K562 (cell line): ENCODE measurements around the gene KSR2.

Source experiments
- EZH2 ChIP-seq: IDR thresholded peaks from 2 replicates; pipeline ENCODE4 v1.6.1; 2012; ENCODE audit warnings: low read depth, mild to moderate bottlenecking, inconsistent platforms, low read length, borderline replicate concordance
- NELFE ChIP-seq: IDR thresholded peaks from 2 replicates; pipeline ENCODE4 v1.6.1; 2011; ENCODE audit warnings: mild to moderate bottlenecking; ENCODE audit not compliant: insufficient read depth, insufficient read length
- RBM22 ChIP-seq: fragments of 200-400 bp; formaldehyde crosslinking; IDR thresholded peaks from 2 replicates; pipeline ENCODE4 v1.6.1; 2018; ENCODE audit warnings: low read length, low read depth; ENCODE audit not compliant: poor library complexity, severe bottlenecking
- RFX5 ChIP-seq: IDR thresholded peaks from 2 replicates; pipeline ENCODE4 v1.6.1; 2011; ENCODE audit warnings: low read depth, mild to moderate bottlenecking, improper control_type of control experiment, low read length
- ZNF274 ChIP-seq: IDR thresholded peaks from 2 replicates; pipeline ENCODE4 v1.6.1; 2011; ENCODE audit warnings: low read depth, mild to moderate bottlenecking, low read length, moderate library complexity, borderline replicate concordance
- TF ChIP-seq, protein P1 (sequence below): fragments of 150-350 bp; conservative IDR thresholded peaks from 2 replicates; pipeline ENCODE4 v1.6.1; 2014; ENCODE audit warnings: low read length
- TF ChIP-seq, protein P2 (sequence below): fragments of 250-450 bp; sonication (Bioruptor Pico); IDR thresholded peaks from 2 replicates; pipeline ENCODE4 v1.8.0; 2022; ENCODE audit warnings: moderate library complexity, mild to moderate bottlenecking, inconsistent platforms

DNA sequence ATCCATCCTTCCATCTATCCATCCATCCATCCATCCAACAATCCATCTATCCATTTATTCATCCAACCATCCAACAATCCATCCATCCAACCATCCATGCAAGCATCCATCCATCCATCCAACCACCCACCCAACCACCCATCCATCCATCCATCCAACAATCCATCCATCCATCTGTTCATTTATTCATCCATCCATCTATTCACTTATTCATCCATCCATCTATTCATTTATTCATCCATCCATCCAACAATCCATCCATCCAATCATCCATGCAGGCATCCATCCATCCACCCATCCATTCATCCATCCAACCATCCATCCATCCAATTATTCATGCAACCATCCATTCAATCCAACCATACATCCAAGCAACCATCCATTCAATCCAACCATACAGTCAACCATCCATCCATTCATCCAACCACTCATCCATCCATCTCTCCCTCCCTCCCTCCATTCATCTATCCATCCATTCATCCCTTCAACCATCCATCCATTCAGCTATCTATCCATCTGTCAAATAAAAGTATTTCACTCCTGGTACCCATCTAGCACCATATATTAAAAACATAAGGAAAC, 86.1 kb downstream of the KSR2 start:
- TF ChIP-seq RFX5, result no peak
- no peak for TF ChIP-seq RBM22
- no peak for TF ChIP-seq EZH2
- TF ChIP-seq, protein P1, sequence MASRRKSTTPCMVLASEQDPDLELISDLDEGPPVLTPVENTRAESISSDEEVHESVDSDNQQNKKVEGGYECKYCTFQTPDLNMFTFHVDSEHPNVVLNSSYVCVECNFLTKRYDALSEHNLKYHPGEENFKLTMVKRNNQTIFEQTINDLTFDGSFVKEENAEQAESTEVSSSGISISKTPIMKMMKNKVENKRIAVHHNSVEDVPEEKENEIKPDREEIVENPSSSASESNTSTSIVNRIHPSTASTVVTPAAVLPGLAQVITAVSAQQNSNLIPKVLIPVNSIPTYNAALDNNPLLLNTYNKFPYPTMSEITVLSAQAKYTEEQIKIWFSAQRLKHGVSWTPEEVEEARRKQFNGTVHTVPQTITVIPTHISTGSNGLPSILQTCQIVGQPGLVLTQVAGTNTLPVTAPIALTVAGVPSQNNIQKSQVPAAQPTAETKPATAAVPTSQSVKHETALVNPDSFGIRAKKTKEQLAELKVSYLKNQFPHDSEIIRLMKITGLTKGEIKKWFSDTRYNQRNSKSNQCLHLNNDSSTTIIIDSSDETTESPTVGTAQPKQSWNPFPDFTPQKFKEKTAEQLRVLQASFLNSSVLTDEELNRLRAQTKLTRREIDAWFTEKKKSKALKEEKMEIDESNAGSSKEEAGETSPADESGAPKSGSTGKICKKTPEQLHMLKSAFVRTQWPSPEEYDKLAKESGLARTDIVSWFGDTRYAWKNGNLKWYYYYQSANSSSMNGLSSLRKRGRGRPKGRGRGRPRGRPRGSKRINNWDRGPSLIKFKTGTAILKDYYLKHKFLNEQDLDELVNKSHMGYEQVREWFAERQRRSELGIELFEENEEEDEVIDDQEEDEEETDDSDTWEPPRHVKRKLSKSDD, result no peak
- TF ChIP-seq ZNF274, result no peak
- TF ChIP-seq, protein P2, sequence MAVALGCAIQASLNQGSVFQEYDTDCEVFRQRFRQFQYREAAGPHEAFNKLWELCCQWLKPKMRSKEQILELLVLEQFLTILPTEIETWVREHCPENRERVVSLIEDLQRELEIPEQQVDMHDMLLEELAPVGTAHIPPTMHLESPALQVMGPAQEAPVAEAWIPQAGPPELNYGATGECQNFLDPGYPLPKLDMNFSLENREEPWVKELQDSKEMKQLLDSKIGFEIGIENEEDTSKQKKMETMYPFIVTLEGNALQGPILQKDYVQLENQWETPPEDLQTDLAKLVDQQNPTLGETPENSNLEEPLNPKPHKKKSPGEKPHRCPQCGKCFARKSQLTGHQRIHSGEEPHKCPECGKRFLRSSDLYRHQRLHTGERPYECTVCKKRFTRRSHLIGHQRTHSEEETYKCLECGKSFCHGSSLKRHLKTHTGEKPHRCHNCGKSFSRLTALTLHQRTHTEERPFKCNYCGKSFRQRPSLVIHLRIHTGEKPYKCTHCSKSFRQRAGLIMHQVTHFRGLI, result no peak
- no peak for TF ChIP-seq NELFE
